Measurements from ENCODE around the gene NXPE3.

DNA sequence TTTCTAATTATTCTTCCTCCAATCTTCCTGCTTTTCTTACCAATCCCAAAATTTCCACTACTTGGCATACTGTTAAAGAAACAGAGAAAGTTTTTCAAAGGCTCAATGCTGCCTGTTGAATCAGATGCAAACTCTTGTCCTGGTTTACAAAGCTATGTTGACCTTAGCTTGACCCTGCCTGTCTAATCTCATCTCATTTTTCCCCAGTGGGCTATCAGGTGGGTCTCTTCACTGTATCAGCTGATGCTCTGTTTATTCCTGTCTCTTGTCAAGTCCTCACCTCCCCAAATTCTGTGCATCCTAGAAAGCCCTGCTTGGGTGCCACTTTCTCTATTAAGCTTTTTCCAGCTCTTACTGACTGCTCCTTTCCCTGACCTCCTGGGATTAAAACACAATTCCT is 88.5 kb downstream of the NXPE3 start:
- TF ChIP-seq POLR2AphosphoS5 (IDR thresholded peaks at IDR 0.05) = no peak
- TF ChIP-seq, protein P1, sequence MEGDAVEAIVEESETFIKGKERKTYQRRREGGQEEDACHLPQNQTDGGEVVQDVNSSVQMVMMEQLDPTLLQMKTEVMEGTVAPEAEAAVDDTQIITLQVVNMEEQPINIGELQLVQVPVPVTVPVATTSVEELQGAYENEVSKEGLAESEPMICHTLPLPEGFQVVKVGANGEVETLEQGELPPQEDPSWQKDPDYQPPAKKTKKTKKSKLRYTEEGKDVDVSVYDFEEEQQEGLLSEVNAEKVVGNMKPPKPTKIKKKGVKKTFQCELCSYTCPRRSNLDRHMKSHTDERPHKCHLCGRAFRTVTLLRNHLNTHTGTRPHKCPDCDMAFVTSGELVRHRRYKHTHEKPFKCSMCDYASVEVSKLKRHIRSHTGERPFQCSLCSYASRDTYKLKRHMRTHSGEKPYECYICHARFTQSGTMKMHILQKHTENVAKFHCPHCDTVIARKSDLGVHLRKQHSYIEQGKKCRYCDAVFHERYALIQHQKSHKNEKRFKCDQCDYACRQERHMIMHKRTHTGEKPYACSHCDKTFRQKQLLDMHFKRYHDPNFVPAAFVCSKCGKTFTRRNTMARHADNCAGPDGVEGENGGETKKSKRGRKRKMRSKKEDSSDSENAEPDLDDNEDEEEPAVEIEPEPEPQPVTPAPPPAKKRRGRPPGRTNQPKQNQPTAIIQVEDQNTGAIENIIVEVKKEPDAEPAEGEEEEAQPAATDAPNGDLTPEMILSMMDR (IDR thresholded peaks at IDR 0.05; ENCODE audit: poor library complexity, severe bottlenecking) = no peak
- TF ChIP-seq EP300 (conservative IDR thresholded peaks at IDR 0.05; ENCODE audit: poor library complexity, severe bottlenecking) = no peak
- no peak for TF ChIP-seq EZH2 (IDR thresholded peaks at IDR 0.05; ENCODE audit: borderline replicate concordance, insufficient read depth, low read length, poor library complexity, severe bottlenecking)
- no peak for TF ChIP-seq TAF1 (IDR thresholded peaks at IDR 0.05; ENCODE audit: low read depth)
- TF ChIP-seq RAD21 (conservative IDR thresholded peaks at IDR 0.05) = no peak
- no peak for TF ChIP-seq MXI1 (conservative IDR thresholded peaks at IDR 0.05; ENCODE audit: poor library complexity, severe bottlenecking)
